Gastrocnemius medialis (tissue), 4 donors: Measurements from ENCODE around the gene FOXL2NB. TPM values are rescaled to one million over a fixed set of nuclear protein-coding genes. Genes with fewer than 3 reads are reported as not detected.

Experiments used
- ATAC-seq, 2 donors: fragments of 150-250 bp; one replicate each; pipeline ENCODE4 v1.9.1; 2016
- DNase-seq, 2 donors: peaks; one replicate each; pipeline ENCODE4 v3.0.0-alpha.2; 2019
- H3K27ac ChIP-seq, 4 donors: fragments of 200-600 bp; sonication (generic); 1 replicate in 1 of 4; 2 replicates in 3 of 4; pipeline ENCODE4 v1.5.1; 2016 to 2018; ENCODE audit warnings: mild to moderate bottlenecking in 2 of 4, moderate library complexity in 1 of 4
- H3K27me3 ChIP-seq, 3 donors: fragments of 200-600 bp; sonication (generic) in 2 of 3; 1 replicate in 1 of 3; 2 replicates in 2 of 3; pipeline versions ENCODE4 v1.5.1 to v1.6.0; 2016 to 2019; ENCODE audit warnings: mild to moderate bottlenecking in 1 of 3, moderate library complexity in 1 of 3
- H3K36me3 ChIP-seq, 2 donors: fragments of 200-600 bp; sonication (generic) in 1 of 2; one replicate each; pipeline ENCODE4 v1.5.1; 2017 to 2018
- H3K4me1 ChIP-seq, 2 donors: fragments of 200-600 bp; sonication (generic) in 1 of 2; one replicate each; pipeline ENCODE4 v1.5.1; 2016 to 2017; ENCODE audit warnings: mild to moderate bottlenecking in 2 of 2
- H3K4me3 ChIP-seq, 4 donors: fragments of 200-600 bp; sonication (generic) in 3 of 4; 1 replicate in 1 of 4; 2 replicates in 3 of 4; pipeline ENCODE4 v1.5.1; 2016 to 2019; ENCODE audit warnings: mild to moderate bottlenecking in 2 of 4
- H3K9me3 ChIP-seq, 3 donors: fragments of 200-600 bp; sonication (generic) in 2 of 3; 1 replicate in 1 of 3; 2 replicates in 2 of 3; pipeline ENCODE4 v1.5.1; 2016 to 2019
- CTCF ChIP-seq, 5 experiments: fragments of 450-650 bp in 3 of 5; fragments of 200-600 bp in 2 of 5; sonication (generic) in 2 of 5; IDR thresholded peaks in 4 of 5; conservative IDR thresholded peaks in 1 of 5; 1 replicate in 4 of 5; 2 replicates in 1 of 5; pipeline ENCODE4 v1.5.1; 2016 to 2019; ENCODE audit warnings: antibody characterized with exemption in 5 of 5, mild to moderate bottlenecking in 3 of 5, moderate library complexity in 3 of 5
- POLR2A ChIP-seq, 2 donors: fragments of 450-650 bp; IDR thresholded peaks; one replicate each; pipeline ENCODE4 v1.6.1; 2017; ENCODE audit warnings: antibody characterized with exemption in 2 of 2, mild to moderate bottlenecking in 2 of 2, moderate library complexity in 2 of 2
- in situ Hi-C, 4 donors: fragments of 200-750 bp; cut with MboI; loops; one replicate each; pipeline versions ENCODE4 v1.15.0 to v1.8.0; 2017; ENCODE audit warnings: low sequenced_read_pairs in 4 of 4
- intact Hi-C: fragments of 100-400 bp; cut with DNase I; formaldehyde crosslinking; loops from one replicate; pipeline ENCODE4 v1.15.1; 2023; ENCODE audit warnings: low total_unique reads
- total RNA-seq, 4 donors: library from RNA; depleted of rRNA; stranded (reverse); fragments of >200 nt; gene quantifications; one replicate each; pipeline versions ENCODE4 v1.1.0 to v1.2.3, GENCODE V29; 2016

Gene FOXL2NB
- total RNA-seq, 4 donors from 2014 or later, result not detected

DNA sequence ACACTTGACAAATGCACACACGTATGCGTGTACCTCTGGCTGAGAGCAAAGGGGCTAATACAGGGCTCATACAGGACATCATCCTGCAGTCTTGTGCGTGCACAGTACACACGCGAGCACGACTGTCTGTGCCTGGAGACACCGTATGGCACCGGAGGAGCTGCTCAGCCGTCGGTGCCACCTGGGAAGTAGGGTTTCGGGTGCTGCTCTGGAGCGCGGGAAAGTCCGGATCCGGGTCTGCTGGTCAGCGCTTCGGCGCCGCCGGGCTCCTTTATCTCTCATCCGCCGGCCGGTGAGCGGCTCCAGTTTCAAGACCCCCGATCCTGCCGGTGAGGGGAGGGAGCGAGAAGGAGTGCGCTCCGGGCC is 9.3 kb upstream of the FOXL2NB start:
- peaks cover 66 to 72% (median 67%) of the 10 kb centered on the region in 3 donors for H3K27me3 ChIP-seq
- ATAC-seq (no peak), DNase-seq (no peak)
- intact Hi-C loops (loop anchor here (5.0 kb wide), 1 partner anchor 390 kb away; no protein-coding TSS in a partner anchor), in situ Hi-C loops (loop anchor here (10.0 to 25.0 kb wide), 3 partner anchors 375 to 400 kb away; partner anchors contain the start of gene MRPS22 (in 2 of the 4))
- peak overlapping the region in 1 of 4 donors; percentile 2 for H3K4me3 ChIP-seq
- no peak for TF ChIP-seq CTCF (IDR thresholded peaks at IDR 0.05 in 4 of 5, conservative IDR thresholded peaks at IDR 0.05 in 1 of 5)
- TF ChIP-seq POLR2A (IDR thresholded peaks at IDR 0.05), result no peak
- H3K9me3 ChIP-seq, result no peaks in the 10 kb centered on the region
- H3K36me3 ChIP-seq, result no peaks in the 10 kb centered on the region
- H3K27ac ChIP-seq, result no peak overlapping the region
- H3K4me1 ChIP-seq, result peaks cover 28 to 34% of the 10 kb centered on the region in 2 donors

DNA sequence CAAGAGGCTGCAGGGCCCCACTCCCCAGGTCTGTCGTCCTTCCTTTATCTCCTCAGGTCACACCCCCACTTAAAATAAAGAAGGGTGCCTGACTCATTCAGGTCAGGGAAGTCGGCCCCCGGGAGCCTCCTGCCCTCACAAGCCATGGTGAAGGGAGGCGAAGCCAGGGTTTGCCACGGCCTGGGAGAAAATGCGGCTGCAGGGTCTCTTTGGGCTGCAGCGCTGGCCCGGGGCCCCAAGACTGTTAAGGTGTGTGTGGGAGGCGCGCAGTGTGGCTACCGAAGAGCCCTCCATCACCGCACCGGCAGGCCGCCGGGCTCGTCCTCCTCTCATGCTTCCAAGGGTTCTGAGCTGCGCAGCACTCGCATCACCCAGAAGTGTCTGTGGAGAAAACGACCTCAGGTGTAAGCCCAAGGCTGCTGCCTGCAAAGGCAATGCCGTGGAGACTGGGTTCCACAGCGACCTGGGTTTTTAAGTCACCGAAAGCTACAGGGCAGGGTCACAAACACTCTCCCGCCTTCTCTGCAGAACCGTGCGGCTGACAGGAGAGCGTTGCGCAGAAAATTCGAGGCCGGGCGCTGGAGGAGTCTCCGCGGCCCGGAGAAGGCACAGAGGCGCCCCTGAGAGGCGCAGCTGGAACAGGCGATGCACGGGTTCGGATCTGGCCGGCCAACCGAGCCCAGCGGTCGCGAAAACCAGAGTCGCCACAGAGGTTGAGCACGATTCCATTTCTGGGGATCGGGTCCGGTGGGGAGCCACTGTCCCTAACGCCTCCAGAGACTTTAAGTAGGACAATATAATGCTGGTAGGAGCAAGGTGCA is 8.8 kb upstream of the FOXL2NB start:
- Histone ChIP-seq H3K27me3 (peaks cover 72 to 78% (median 73%) of the 10 kb centered on the region in 3 donors), H3K4me3 (peak overlapping the region in 1 of 4 donors; percentile 2)
- in situ Hi-C loops, result loop anchor here (10.0 to 25.0 kb wide), 3 partner anchors 374 to 399 kb away; partner anchors contain the start of gene MRPS22 (in 2 of the 4)

GRCh38 chr3:138938877-138939560 is 8.0 kb upstream of the FOXL2NB start:
- peaks cover 79 to 85% (median 80%) of the 10 kb centered on the region in 3 donors for H3K27me3 ChIP-seq
- ATAC-seq (no peak), DNase-seq (no peak)
- H3K4me3 ChIP-seq, result peak overlapping the region in 1 of 4 donors; percentile 2
- TF ChIP-seq POLR2A (IDR thresholded peaks at IDR 0.05), result no peak
- TF ChIP-seq CTCF (IDR thresholded peaks at IDR 0.05 in 4 of 5, conservative IDR thresholded peaks at IDR 0.05 in 1 of 5), result no peak
- intact Hi-C loops, result loop anchor here (5.0 kb wide), 1 partner anchor 388 kb away; no protein-coding TSS in a partner anchor
- in situ Hi-C loops, result loop anchor here (10.0 to 25.0 kb wide), 3 partner anchors 373 to 398 kb away; partner anchors contain the start of gene MRPS22 (in 2 of the 4)
- peaks cover 28 to 34% of the 10 kb centered on the region in 2 donors for H3K4me1 ChIP-seq
- no peak overlapping the region for H3K27ac ChIP-seq
- no peaks in the 10 kb centered on the region for H3K36me3 ChIP-seq
- H3K9me3 ChIP-seq, result no peaks in the 10 kb centered on the region

More for the DNA sequence above, 8.8 kb upstream of the FOXL2NB start:
- Histone ChIP-seq H3K27ac (no peak overlapping the region), H3K9me3 (no peaks in the 10 kb centered on the region), H3K4me1 (peaks cover 28 to 34% of the 10 kb centered on the region in 2 donors), H3K36me3 (no peaks in the 10 kb centered on the region)
- TF ChIP-seq CTCF (IDR thresholded peaks at IDR 0.05 in 4 of 5, conservative IDR thresholded peaks at IDR 0.05 in 1 of 5), result no peak
- TF ChIP-seq POLR2A (IDR thresholded peaks at IDR 0.05), result no peak
- no peak for DNase-seq
- intact Hi-C loops, result loop anchor here (5.0 kb wide), 1 partner anchor 389 kb away; no protein-coding TSS in a partner anchor
- no peak for ATAC-seq

DNA sequence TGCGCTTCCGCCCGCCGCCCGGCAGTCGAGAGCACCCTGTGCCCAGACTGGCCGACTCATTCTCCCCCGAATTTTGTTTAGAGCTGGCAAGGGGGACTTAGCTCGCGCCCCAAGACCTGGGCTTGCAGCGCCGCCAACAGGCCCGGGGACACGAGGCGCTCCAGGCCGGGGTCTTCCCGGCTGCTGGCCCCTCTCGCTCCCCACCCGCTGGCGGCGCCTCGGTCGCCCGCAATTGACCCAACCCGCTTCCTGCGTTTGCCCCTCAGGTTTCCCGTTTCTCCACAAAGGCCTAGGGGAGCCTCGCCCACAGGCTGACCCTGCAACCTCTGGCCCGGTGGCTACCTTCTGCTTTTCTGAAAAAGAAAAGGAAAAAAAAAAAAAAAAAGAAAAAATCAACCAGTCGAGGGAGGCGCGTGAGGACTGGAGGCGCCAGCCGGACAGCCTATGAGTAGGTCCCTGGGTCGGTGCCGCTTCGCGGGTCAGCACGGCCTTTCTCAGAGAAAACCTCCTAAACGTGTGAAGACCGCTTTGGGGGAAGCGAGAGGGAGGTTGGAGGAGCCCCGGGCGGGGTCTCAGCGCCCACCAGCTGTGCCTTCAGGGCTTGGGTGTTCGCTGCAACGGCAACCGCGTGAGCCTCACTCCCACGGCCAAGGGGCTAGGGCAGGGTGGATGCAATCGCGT is 7.3 kb upstream of the FOXL2NB start:
- peaks cover 29 to 34% of the 10 kb centered on the region in 2 donors for H3K4me1 ChIP-seq
- H3K27ac ChIP-seq, result no peak overlapping the region
- in situ Hi-C loops, result loop anchor here (10.0 to 25.0 kb wide), 3 partner anchors 373 to 398 kb away; partner anchors contain the start of gene MRPS22 (in 2 of the 4)
- H3K36me3 ChIP-seq, result no peaks in the 10 kb centered on the region
- intact Hi-C loops, result loop anchor here (5.0 kb wide), 1 partner anchor 388 kb away; no protein-coding TSS in a partner anchor
- ATAC-seq (no peak), DNase-seq (no peak)
- H3K9me3 ChIP-seq, result no peaks in the 10 kb centered on the region
- no peak for TF ChIP-seq CTCF (IDR thresholded peaks at IDR 0.05 in 4 of 5, conservative IDR thresholded peaks at IDR 0.05 in 1 of 5)
- TF ChIP-seq POLR2A (IDR thresholded peaks at IDR 0.05), result no peak
- H3K4me3 ChIP-seq, result no peak overlapping the region
- peaks cover 86 to 92% (median 87%) of the 10 kb centered on the region in 3 donors for H3K27me3 ChIP-seq
